22Rv1 (cell line): ENCODE measurements around the gene MORN5.

Experiments
- CTCF ChIP-seq: fragments of 450-650 bp; IDR thresholded peaks from 2 replicates; pipeline ENCODE4 v1.5.1; 2017; ENCODE audit warnings: mild to moderate bottlenecking
- ZFX ChIP-seq: fragments of 450-650 bp; IDR thresholded peaks from 2 replicates; pipeline ENCODE4 v1.6.1; 2017; ENCODE audit warnings: antibody characterized with exemption, borderline replicate concordance

- TF ChIP-seq CTCF: no peak
- TF ChIP-seq ZFX: no peak
These were observed 12.4 kb downstream of the MORN5 start for GRCh38 chr9:122172131-122172530.
